Peyer's patch (tissue), 4 donors: ENCODE measurements around the gene SSC4D.

Experiments
- CTCF ChIP-seq, 6 experiments: fragments of 450-650 bp in 4 of 6; fragments of 200-600 bp in 2 of 6; sonication (generic) in 1 of 6; IDR thresholded peaks; one replicate each; pipeline ENCODE4 v1.5.1; 2017 to 2019; ENCODE audit warnings: antibody characterized with exemption in 6 of 6, mild to moderate bottlenecking in 3 of 6, moderate library complexity in 1 of 6
- POLR2A ChIP-seq, 2 donors: fragments of 450-650 bp; IDR thresholded peaks; one replicate each; pipeline ENCODE4 v1.5.1; 2017; ENCODE audit warnings: antibody characterized with exemption in 2 of 2, mild to moderate bottlenecking in 2 of 2, moderate library complexity in 2 of 2

DNA sequence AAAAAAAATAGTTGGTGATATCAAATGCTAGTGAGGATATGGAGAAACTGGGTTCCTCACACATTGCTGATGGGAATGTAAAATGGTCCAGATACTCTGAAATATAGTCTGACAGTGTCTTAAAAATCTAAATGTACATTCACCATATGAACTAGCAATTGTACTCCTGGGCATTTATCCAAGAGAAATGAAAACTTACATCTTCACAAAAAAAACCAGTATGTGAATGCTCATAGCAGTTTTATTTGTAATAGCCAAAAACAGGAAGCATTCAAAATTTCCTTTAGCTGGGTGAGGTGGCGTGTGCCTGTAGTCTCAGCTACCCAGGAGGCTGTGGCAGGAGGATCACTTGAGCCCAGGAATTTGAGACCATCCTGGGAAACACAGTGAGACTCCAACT lies 2.1 kb upstream of the SSC4D start:
- TF ChIP-seq CTCF (IDR thresholded peaks at IDR 0.05) = no peak
- TF ChIP-seq POLR2A (IDR thresholded peaks at IDR 0.05) = no peak
